ENCODE data around the gene TAOK1. TPM values are rescaled to one million over a fixed set of nuclear protein-coding genes. Genes with fewer than 3 reads are reported as not detected.

Gene TAOK1
- total RNA-seq, 2 donors from 2014 or later, result 47.2 to 59.1 TPM

GRCh38 chr17:29575511-29576213, 185.5 kb downstream of the TAOK1 start:
- ATAC-seq (no peak), DNase-seq (no peak)
- intact Hi-C loops (cut with DNase I), result loop anchor here in 1 of 2 donors (10.0 kb wide), 1 partner anchor 359 kb away; the partner anchor contains the start of gene SSH2

- DNase-seq (no peak), ATAC-seq (no peak)
- intact Hi-C loops (cut with DNase I), result loop anchor here in 1 of 2 donors (10.0 kb wide), 1 partner anchor 358 kb away; the partner anchor contains the start of gene SSH2
Observed at GRCh38 chr17:29576214-29577000, 186.2 kb downstream of the TAOK1 start.

- intact Hi-C loops (cut with DNase I), result loop anchor here in 1 of 2 donors (10.0 kb wide), 1 partner anchor 358 kb away; the partner anchor contains the start of gene SSH2
- DNase-seq (no peak), ATAC-seq (no peak)
Observed at GRCh38 chr17:29577001-29577370, 186.8 kb downstream of the TAOK1 start.

- peak; percentile 64 for DNase-seq
- ATAC-seq, result peak; percentile 33 to 61
- intact Hi-C loops (cut with DNase I), result loop anchor here in 1 of 2 donors (10.0 kb wide), 1 partner anchor 357 kb away; the partner anchor contains the start of gene SSH2
Observed at GRCh38 chr17:29577385-29578211, 187.4 kb downstream of the TAOK1 start.

GRCh38 chr17:29578626-29579485, 188.7 kb downstream of the TAOK1 start:
- intact Hi-C loops (cut with DNase I), result loop anchor here in 1 of 2 donors (10.0 kb wide), 1 partner anchor 356 kb away; the partner anchor contains the start of gene SSH2
- DNase-seq (no peak), ATAC-seq (no peak)

GRCh38 chr17:29579866-29580771, 190.0 kb downstream of the TAOK1 start:
- intact Hi-C loops (cut with DNase I), result loop anchor here in 1 of 2 donors (10.0 kb wide), 1 partner anchor 355 kb away; the partner anchor contains the start of gene SSH2
- ATAC-seq, result peak; percentile 69 to 82
- DNase-seq, result peak; percentile 89

GRCh38 chr17:29581583-29582253, 191.6 kb downstream of the TAOK1 start:
- ATAC-seq, result no peak
- no peak for DNase-seq
- intact Hi-C loops (cut with DNase I), result no loop called here

GRCh38 chr17:29582254-29582765, 192.1 kb downstream of the TAOK1 start:
- intact Hi-C loops (cut with DNase I), result no loop called here
- no peak for DNase-seq
- ATAC-seq, result no peak

- intact Hi-C loops (cut with DNase I), result no loop called here
- DNase-seq, result no peak
- no peak for ATAC-seq
Observed at GRCh38 chr17:29582772-29583171, 192.6 kb downstream of the TAOK1 start.

GRCh38 chr17:29583324-29584248, 193.4 kb downstream of the TAOK1 start:
- intact Hi-C loops (cut with DNase I), result no loop called here
- ATAC-seq, result no peak
- DNase-seq, result no peak

- intact Hi-C loops (cut with DNase I), result no loop called here
- ATAC-seq (peak in 1 of 2 donors; percentile 13), DNase-seq (no peak)
Observed at GRCh38 chr17:29584452-29585079, 194.4 kb downstream of the TAOK1 start.

- ATAC-seq, result peak in 1 of 2 donors; percentile 2
- intact Hi-C loops (cut with DNase I), result no loop called here
- peak; percentile 79 for DNase-seq
Observed at GRCh38 chr17:29585080-29585751, 195.1 kb downstream of the TAOK1 start.

GRCh38 chr17:29586676-29587469, 196.7 kb downstream of the TAOK1 start:
- DNase-seq, result no peak
- ATAC-seq, result no peak
- intact Hi-C loops (cut with DNase I), result no loop called here

GRCh38 chr17:29587591-29587990, 197.4 kb downstream of the TAOK1 start:
- ATAC-seq, result no peak

More at GRCh38 chr17:29587591-29587990, 197.4 kb downstream of the TAOK1 start:
- no peak for DNase-seq
- intact Hi-C loops (cut with DNase I), result no loop called here

Measured in left cardiac atrium (tissue), 4 donors.